Activated T-cell treated with anti-CD3 and anti-CD28 coated beads, Interleukin-2, amount 50 U/mL, for 4 hours (primary cell): Measurements from ENCODE around the gene ZNF385B. TPM values are rescaled to one million over a fixed set of nuclear protein-coding genes. Genes with fewer than 3 reads are reported as not detected.

Source experiments
- ATAC-seq, 2 donors: fragments of 200-7000 bp; cut with Tn5 transposase; one replicate each; pipeline ENCODE4 v1.10.0; 2021
- DNase-seq: peaks from one replicate; pipeline ENCODE4 v3.0.0-alpha.2; 2020
- H3K27me3 Mint-ChIP-seq: one replicate; pipeline ENCODE4 v1.8.0; 2021; ENCODE audit warnings: low read depth, mixed read lengths
- H3K36me3 Mint-ChIP-seq: one replicate; pipeline ENCODE4 v1.8.0; 2022; ENCODE audit warnings: mixed read lengths; ENCODE audit not compliant: insufficient read depth
- H3K4me1 Mint-ChIP-seq: one replicate; pipeline ENCODE4 v1.8.0; 2021; ENCODE audit warnings: low read depth, mixed read lengths
- H3K4me3 Mint-ChIP-seq: one replicate; pipeline ENCODE4 v1.8.0; 2021; ENCODE audit warnings: mild to moderate bottlenecking, moderate library complexity, mixed read lengths
- H3K9me3 Mint-ChIP-seq: one replicate; pipeline ENCODE4 v1.8.0; 2021; ENCODE audit warnings: mixed read lengths
- total RNA-seq, 3 donors: library from RNA; stranded (reverse); gene quantifications; one replicate each; pipeline ENCODE4 v1.2.1, GENCODE V29; 2021

Gene ZNF385B
- total RNA-seq, 3 donors from 2014 or later: 0.08 TPM; not detected in 2

DNA sequence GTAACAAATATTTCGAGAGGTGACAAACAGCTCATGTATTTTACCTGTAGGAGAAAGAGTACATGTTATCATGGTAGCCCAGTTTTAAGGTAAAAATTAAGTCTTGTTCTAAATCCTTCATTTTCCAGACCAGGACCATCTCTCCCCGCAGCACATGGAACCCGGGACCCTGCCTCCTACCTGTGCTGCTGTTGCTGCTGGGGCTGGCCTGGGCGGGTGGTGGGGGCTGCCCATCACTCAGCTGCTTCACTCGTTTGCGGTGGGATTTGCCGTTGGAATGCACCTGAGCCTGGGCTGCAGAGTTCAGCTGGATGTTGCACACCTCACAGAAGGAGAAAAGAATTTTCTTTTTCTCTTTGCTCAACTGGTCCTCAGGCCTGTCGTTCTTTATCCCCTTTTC, 92.1 kb downstream of the ZNF385B start:
- no peak for DNase-seq
- Mint-ChIP-seq H3K4me3 (no peak overlapping the region), H3K27me3 (peaks cover 11% of the 10 kb centered on the region), H3K36me3 (no peaks in the 10 kb centered on the region), H3K9me3 (peaks cover 5% of the 10 kb centered on the region), H3K4me1 (no peaks in the 10 kb centered on the region)
- ATAC-seq: no peak

DNA sequence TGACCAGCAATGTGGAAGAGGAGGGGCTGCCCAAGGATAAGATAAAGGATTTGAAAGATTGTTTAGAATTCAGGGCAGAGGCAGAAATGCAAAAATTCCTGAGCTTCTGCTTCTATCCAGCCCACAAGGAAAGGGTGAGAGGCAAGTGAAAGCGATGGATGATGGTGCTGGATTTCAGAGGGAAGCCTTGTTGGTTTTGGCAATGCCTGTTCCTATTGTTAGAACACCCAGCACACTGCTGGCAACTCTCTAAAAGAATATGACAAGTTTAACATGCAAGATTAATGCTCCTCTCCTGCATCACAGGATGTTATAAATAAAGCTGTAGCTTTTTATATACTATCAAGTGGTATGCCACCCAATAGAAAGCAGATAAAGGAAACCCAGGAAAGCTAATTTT, 92.6 kb downstream of the ZNF385B start:
- DNase-seq: no peak
- no peak for ATAC-seq
- Mint-ChIP-seq H3K27me3 (peaks cover 7% of the 10 kb centered on the region), H3K9me3 (peaks cover 5% of the 10 kb centered on the region), H3K36me3 (no peaks in the 10 kb centered on the region), H3K4me1 (no peaks in the 10 kb centered on the region), H3K4me3 (no peak overlapping the region)

DNA sequence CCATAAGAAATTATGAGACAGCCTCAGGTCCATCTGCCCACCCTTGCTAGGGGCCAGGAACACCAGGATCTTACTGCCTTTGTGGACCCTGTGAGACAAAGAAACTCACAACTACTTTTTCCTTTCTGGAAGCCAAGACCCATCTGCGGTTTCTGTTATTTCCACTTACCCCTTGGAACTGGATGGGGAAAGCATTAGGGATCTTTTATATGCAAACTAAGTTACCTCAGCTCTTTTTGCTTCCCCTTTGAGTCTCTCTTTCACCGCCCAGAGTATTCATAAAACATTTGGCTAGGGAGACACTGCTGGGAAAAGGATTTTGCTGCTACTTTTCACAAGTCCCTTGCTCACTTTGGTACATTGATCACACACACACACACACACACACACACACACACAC, 95.7 kb downstream of the ZNF385B start:
- Mint-ChIP-seq H3K4me3 (no peak overlapping the region), H3K9me3 (peaks cover 5% of the 10 kb centered on the region), H3K4me1 (no peaks in the 10 kb centered on the region), H3K36me3 (no peaks in the 10 kb centered on the region), H3K27me3 (peaks cover 6% of the 10 kb centered on the region)
- ATAC-seq (no peak), DNase-seq (no peak)

DNA sequence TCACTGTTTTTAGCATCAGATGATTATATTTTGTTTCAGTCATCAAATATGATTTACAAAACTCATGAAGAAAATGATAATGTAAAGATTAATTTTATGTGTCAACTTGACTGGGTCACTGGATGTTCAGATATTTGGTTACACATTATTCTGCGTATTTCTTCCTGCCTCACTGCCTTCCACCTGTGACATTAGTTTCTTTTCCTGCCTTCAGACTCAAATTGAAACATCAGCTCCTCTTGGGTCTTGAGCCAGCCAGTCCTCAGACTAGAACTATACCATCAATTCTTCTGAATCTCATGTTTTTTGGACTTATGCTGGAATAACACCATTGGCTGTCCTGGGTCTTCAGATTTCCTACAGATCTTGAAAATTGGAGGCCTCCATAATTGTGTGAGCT, 96.7 kb downstream of the ZNF385B start:
- ATAC-seq: no peak
- DNase-seq: no peak
- Mint-ChIP-seq H3K27me3 (peaks cover 6% of the 10 kb centered on the region), H3K9me3 (peaks cover 5% of the 10 kb centered on the region), H3K4me1 (no peaks in the 10 kb centered on the region), H3K36me3 (no peaks in the 10 kb centered on the region), H3K4me3 (no peak overlapping the region)

DNA sequence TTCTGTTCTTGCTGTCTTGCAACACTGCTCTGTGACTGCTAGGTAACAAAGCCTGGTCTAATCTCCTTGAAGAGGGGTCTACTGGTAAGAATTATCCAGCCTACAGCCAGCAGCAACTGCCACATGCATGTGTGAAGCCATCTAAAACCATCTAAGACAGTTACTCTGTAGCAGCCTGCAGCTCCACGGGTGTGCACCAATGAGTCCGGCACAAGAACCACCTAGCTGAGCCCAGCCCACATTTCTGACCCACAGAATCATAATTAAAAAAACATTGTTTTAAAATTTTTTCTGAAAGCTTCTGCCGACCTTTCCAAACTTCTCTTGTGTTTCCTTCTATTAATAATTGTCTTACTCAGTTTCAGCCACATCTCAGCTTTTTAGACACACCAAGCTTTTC, 102.8 kb downstream of the ZNF385B start:
- DNase-seq (no peak), ATAC-seq (no peak)
- H3K4me3 Mint-ChIP-seq: no peak overlapping the region
- no peaks in the 10 kb centered on the region for H3K27me3 Mint-ChIP-seq
- H3K4me1 Mint-ChIP-seq: no peaks in the 10 kb centered on the region
- no peaks in the 10 kb centered on the region for H3K36me3 Mint-ChIP-seq
- no peaks in the 10 kb centered on the region for H3K9me3 Mint-ChIP-seq

DNA sequence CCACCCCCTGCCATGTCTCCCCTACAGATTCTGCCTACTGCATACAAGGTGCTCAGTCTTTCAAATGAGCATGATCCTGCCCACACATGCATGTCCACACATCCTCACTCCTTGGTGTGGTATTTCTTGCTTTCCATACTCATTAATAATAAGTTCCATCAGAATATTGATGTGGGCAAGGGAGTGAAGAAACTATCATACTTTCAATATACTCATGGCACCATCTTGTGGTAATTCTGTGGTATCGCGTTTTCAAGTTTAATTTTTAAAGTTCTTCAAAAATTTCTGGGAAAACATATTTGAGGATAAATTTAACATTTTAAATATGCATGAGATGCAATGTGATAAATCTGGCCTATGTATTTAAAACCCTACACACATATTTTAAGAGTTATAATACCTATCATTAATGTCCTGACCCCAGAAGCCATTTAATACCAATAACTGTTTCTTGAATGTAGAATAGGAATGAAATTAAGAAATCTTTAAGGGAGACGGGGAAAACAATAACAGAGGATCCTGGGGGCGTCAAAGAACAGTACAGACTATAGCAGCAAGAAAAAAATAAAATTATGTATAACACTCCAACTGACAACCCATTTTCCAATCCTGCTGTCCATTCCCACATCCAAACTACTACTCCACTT, 110.1 kb downstream of the ZNF385B start:
- Mint-ChIP-seq H3K4me1 (no peaks in the 10 kb centered on the region), H3K27me3 (peaks cover 2% of the 10 kb centered on the region), H3K4me3 (no peak overlapping the region), H3K9me3 (no peaks in the 10 kb centered on the region), H3K36me3 (no peaks in the 10 kb centered on the region)
- ATAC-seq: no peak
- no peak for DNase-seq

DNA sequence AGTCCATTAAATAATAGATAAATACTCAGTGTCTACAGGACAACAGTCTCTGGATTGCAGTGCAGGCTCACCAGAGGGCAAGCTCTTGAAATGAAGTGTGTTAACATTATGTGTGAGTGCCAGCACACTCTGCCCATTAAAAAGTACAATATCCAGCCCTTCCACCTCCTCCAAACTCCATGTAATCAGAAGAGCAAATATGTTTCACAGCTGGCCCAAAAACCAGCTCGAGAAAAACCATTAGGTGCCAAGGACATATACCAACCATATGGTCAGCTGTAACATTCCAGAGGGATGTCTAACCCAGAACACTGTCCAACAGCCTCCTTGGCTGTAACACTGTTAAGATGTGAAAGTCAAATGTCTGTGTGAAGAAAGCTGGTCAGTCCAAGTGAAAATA, 112.2 kb downstream of the ZNF385B start:
- Mint-ChIP-seq H3K27me3 (peaks cover 2% of the 10 kb centered on the region), H3K9me3 (no peaks in the 10 kb centered on the region), H3K36me3 (no peaks in the 10 kb centered on the region), H3K4me1 (no peaks in the 10 kb centered on the region), H3K4me3 (no peak overlapping the region)
- ATAC-seq (no peak), DNase-seq (no peak)

DNA sequence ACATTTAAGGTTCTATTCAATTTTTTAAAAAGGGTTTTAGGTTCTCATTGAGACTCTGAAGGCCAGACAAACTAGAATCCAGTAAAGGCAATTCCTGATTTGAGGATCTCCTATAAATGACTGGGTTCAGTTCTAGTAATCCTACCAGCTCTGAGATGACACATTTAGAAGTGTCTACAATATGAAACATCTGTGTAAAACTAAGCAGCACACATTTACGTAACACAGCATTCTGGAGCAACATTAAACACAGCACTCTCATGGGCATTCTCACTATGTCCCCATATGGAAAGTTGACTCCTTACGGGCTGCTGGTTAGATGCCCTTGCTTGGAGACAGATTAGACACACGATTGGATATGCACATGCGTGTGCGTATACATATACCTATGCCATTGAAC, 114.4 kb downstream of the ZNF385B start:
- H3K27me3 Mint-ChIP-seq: peaks cover 2% of the 10 kb centered on the region
- no peak for DNase-seq
- H3K36me3 Mint-ChIP-seq: no peaks in the 10 kb centered on the region
- ATAC-seq: no peak
- no peak overlapping the region for H3K4me3 Mint-ChIP-seq
- no peaks in the 10 kb centered on the region for H3K9me3 Mint-ChIP-seq
- H3K4me1 Mint-ChIP-seq: no peaks in the 10 kb centered on the region

DNA sequence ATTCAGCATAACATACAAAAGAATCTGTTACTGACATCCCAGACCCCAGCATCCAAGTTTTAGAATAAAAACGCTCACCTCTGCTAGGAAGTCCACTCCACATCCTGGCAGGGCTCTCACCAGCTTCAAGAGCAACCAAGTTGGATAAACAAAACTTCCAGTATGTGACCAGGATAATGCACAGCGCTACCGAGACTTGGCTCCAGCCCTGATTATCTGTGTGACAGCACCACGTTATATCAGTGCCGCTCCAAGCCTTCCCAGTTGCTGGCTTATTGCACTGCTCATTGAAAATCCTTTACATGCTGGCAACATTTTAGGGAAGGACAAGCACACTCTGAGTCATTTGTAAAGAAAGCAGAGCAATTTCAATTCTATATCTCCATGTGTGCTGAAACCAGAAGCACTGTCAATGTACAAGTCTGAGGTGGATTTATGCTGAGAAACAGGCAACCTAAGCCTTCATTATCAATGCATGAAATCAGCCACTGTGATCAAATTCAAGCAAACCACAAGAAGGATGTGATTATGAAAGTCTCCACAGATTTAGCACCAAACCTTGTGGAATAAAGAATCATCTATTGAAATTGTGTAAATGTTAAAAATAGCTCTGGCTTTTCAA, 115.7 kb downstream of the ZNF385B start:
- ATAC-seq (no peak), DNase-seq (no peak)
- no peaks in the 10 kb centered on the region for H3K4me1 Mint-ChIP-seq
- H3K9me3 Mint-ChIP-seq: no peaks in the 10 kb centered on the region
- peaks cover 2% of the 10 kb centered on the region for H3K27me3 Mint-ChIP-seq
- H3K36me3 Mint-ChIP-seq: no peaks in the 10 kb centered on the region
- no peak overlapping the region for H3K4me3 Mint-ChIP-seq

DNA sequence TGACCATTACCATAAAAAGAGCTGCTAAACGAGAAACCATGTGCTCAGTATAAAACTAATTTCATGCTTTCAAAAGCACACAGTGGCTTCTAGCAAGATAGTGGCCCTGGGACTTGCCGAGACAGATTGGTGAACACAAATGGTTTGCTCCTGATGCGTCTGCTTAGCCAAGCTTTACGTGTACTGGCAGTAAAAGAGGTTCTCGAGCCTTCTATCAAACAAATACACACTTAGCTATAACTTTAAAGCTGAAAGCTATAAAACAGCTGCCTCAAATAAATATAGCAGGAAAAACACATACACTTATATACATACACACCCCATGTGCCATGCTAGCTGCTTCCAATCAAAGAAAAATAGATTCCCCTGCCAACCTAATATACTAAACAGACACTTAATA, 117.0 kb downstream of the ZNF385B start:
- Mint-ChIP-seq H3K4me1 (no peaks in the 10 kb centered on the region), H3K4me3 (no peak overlapping the region), H3K36me3 (no peaks in the 10 kb centered on the region), H3K9me3 (no peaks in the 10 kb centered on the region), H3K27me3 (peaks cover 3% of the 10 kb centered on the region)
- DNase-seq (no peak), ATAC-seq (no peak)

DNA sequence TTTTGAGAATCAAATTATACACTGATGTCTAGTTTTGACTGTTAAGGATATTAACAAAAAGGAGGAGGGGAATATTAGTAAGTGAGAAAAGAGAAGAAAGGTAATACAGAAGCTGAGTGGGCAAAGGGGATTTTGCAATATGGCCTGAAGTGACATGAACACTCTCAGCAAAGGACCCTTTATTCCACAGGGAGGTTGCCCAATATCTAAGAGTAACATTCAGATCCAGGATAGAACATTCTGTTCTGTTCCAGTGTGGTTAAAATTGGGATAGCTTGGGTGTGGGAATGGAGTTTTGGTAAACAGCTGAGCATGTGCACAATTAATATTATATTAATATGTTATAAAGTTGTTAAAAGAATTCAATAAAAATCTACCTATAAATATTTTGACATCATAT, 120.1 kb downstream of the ZNF385B start:
- Mint-ChIP-seq H3K4me3 (no peak overlapping the region), H3K4me1 (no peaks in the 10 kb centered on the region), H3K36me3 (no peaks in the 10 kb centered on the region), H3K9me3 (no peaks in the 10 kb centered on the region), H3K27me3 (peaks cover 1% of the 10 kb centered on the region)
- ATAC-seq: no peak
- DNase-seq: no peak

DNA sequence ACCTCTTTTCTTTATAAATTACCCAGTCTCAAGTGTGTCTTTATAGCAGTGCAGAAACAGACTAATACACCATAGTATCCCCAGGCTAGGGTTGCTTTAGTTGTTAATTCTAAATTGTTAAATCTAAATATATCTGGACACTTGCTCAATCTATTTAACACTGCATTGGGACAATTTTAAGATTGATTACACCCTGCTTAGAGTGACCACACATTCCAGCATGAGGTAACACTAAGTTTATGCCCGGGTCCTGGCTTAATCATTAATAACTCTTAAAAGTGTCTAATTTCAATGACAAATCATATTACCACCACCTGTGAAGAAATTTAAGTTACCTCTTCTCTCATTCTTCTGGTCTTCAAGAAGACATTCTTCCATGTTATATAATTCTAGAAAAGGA, 131.4 kb downstream of the ZNF385B start:
- no peak overlapping the region for H3K4me3 Mint-ChIP-seq
- no peaks in the 10 kb centered on the region for H3K9me3 Mint-ChIP-seq
- DNase-seq: no peak
- H3K27me3 Mint-ChIP-seq: no peaks in the 10 kb centered on the region
- ATAC-seq: no peak
- H3K36me3 Mint-ChIP-seq: no peaks in the 10 kb centered on the region
- no peaks in the 10 kb centered on the region for H3K4me1 Mint-ChIP-seq

DNA sequence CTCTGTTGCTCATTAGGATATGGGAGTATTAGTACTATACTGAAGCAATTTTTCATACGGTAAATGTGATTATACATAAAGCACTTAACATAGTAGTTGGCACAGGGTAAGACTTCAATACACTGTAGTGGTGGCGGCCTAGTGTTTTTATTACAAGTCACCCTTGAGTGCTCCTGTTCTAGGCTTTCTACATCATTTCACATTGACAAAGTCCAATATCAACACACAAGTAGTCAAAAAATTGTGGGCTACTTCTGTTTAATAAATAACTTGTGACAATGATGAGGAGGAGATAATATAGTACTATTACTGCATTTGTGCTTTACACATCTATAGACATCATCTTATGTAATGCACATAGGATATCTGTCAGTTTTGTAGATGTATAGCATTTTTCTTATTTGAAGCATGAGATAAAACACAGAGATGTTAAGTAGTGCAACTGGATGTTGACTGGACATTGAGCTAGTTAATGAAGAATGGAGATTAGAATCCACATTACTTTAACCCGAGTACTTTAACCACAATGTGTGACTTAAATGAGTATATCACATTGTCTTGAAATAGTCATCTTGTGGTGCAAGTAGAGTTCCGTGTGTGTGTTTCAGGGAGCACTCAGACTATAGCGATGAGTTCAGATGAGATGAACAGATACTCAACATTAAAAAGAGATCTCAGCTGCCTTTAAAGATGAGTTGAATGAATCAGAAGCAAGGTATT, 134.8 kb downstream of the ZNF385B start:
- DNase-seq (no peak), ATAC-seq (no peak)
- Mint-ChIP-seq H3K4me3 (no peak overlapping the region), H3K27me3 (no peaks in the 10 kb centered on the region), H3K36me3 (no peaks in the 10 kb centered on the region), H3K4me1 (no peaks in the 10 kb centered on the region), H3K9me3 (no peaks in the 10 kb centered on the region)

DNA sequence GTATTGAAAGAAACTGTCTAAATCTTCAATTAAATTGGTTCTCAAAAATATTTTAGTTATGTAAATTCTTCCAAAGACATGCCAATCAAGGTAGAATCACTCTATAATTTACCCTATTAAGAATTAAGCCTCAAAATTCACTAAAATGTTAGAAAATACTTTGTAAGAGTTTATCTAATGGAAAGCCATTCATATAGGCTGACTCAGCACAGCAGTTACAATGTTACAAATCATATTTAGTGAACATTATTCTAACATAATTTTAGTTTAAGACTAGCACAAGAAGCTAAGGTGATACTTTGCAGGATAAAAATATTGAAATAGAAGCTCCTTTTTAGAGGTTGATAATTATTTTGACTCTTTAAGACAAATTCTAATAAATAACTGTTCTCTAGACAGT, 137.0 kb downstream of the ZNF385B start:
- Mint-ChIP-seq H3K4me1 (no peaks in the 10 kb centered on the region), H3K27me3 (no peaks in the 10 kb centered on the region), H3K36me3 (no peaks in the 10 kb centered on the region), H3K4me3 (no peak overlapping the region), H3K9me3 (no peaks in the 10 kb centered on the region)
- ATAC-seq (no peak), DNase-seq (no peak)

DNA sequence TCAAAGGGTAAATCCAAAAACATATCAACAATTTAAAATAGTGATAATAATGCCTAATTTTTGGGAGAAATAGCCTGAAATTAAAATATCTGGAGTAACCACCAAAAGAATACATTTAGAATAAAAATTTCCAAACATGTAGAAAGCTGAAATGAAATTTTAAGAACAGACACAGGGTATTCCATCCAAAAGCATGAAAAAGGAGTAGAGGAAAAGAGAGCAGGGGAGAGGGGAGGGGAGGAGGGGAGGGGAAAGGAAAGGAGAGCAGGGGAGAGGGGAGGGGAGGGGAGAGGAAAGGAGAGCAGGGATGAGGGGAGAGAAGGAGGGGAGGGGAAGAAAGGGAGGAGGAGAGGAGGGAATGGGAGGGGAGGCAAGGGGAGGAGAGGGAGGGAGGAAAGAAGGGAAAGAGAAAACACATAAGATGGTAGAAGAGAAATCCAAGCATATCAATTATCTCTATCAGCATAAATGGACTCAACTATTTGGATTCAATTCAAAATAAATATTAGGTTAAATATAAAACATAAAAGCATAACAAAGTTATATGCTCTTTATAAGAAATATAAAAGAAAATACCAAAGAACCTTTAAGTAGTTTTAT, 141.1 kb downstream of the ZNF385B start:
- ATAC-seq (no peak), DNase-seq (no peak)
- H3K9me3 Mint-ChIP-seq: no peaks in the 10 kb centered on the region
- no peak overlapping the region for H3K4me3 Mint-ChIP-seq
- H3K4me1 Mint-ChIP-seq: no peaks in the 10 kb centered on the region
- no peaks in the 10 kb centered on the region for H3K36me3 Mint-ChIP-seq
- H3K27me3 Mint-ChIP-seq: no peaks in the 10 kb centered on the region
